ENCODE measurements around the gene ZNF319. TPM values are rescaled to one million over a fixed set of nuclear protein-coding genes. Genes with fewer than 3 reads are reported as not detected.

The ZNF319 gene
- total and polyA plus RNA-seq, 2 of the 4 experiments (the other 2 are of a cell fraction), result 0.90 to 6.3 TPM

- Histone ChIP-seq H3K9ac (ENCODE audit: low read depth, low read length) (no peak overlapping the region), H2BK120ac (ENCODE audit: low read depth, low read length) (no peak overlapping the region), H4K20me1 (ENCODE audit: insufficient read depth, low read length) (peaks cover 15% of the 10 kb centered on the region), H4K8ac (ENCODE audit: low read depth in 2 of 2, low read length in 2 of 2) (no peak overlapping the region), H3K56ac (ENCODE audit: extremely low read depth, insufficient read depth, low read length) (no peak overlapping the region), H3K23ac (ENCODE audit: low read depth, low read length) (no peak overlapping the region), H3K36me3 (ENCODE audit: control insufficient read depth, insufficient read depth, low read length) (peaks cover 34% of the 10 kb centered on the region; the same call in 1 of the 2 replicates), H2AK9ac (replicated peaks; ENCODE audit: low read depth, low read length, poor library complexity) (no peak overlapping the region), H3K4me2 (ENCODE audit: low read depth, low read length) (no peak overlapping the region), H3K27ac (ENCODE audit: insufficient read depth, low read length) (no peak overlapping the region), H3K9me1 (ENCODE audit: insufficient read depth, low read length) (peaks cover 3% of the 10 kb centered on the region; the same call in 1 of the 2 replicates), H3K4ac (ENCODE audit: low read depth, low read length) (no peak overlapping the region), H2BK20ac (ENCODE audit: low read depth, low read length) (no peak overlapping the region), H2BK15ac (ENCODE audit: low read depth, low read length) (no peak overlapping the region), H2AFZ (replicated peaks; ENCODE audit: low read length, poor library complexity) (no peak overlapping the region), H2AK5ac (ENCODE audit: low read depth, low read length) (no peak overlapping the region), H3K4me1 (ENCODE audit: control insufficient read depth, insufficient read depth, low read length) (peaks cover 1% of the 10 kb centered on the region; the same call in 1 of the 2 replicates), H2BK5ac (ENCODE audit: low read depth, low read length, poor library complexity, severe bottlenecking) (no peak overlapping the region), H4K5ac (ENCODE audit: low read depth, low read length) (no peak overlapping the region), H3K14ac (replicated peaks; ENCODE audit: low read depth, low read length) (no peak overlapping the region), H3K27me3 (ENCODE audit: control insufficient read depth, insufficient read depth, low read length) (no peaks in the 10 kb centered on the region; the same call in 1 of the 2 replicates), H3K79me1 (ENCODE audit: low read depth in 1 of 2, low read length in 2 of 2) (peaks cover 5 to 30% of the 10 kb centered on the region in 2 experiments; a peak in 3 of 4 replicates), H3K9me3 (ENCODE audit: control insufficient read depth, insufficient read depth, low read length) (no peaks in the 10 kb centered on the region), H4K91ac (ENCODE audit: insufficient read depth, low read depth, low read length) (no peak overlapping the region), H3K4me3 (ENCODE audit: insufficient read depth, low read depth, low read length) (no peak overlapping the region), H3K18ac (ENCODE audit: low read depth, low read length) (no peak overlapping the region)
- in situ Hi-C loops (cut with MboI; ENCODE audit: low sequenced_read_pairs) (no loop called here), dilution Hi-C loops (cut with HindIII; ENCODE audit: low sequenced_read_pairs, unreplicated experiment) (no loop called here), intact Hi-C loops (cut with micrococcal nuclease) (no loop called here)
- ChIA-PET CTCF (no interaction called here), POLR2A (ENCODE audit: unreplicated experiment) (no interaction called here)
- BruUV-seq (replicated peaks), result no TSS peak
- TF ChIP-seq BHLHE40 (IDR thresholded peaks at IDR 0.05; ENCODE audit: low read depth, low read length) (no peak), CEBPB (IDR thresholded peaks at IDR 0.05; ENCODE audit: low read depth, low read length) (no peak), NFE2L2 (IDR thresholded peaks at IDR 0.05; ENCODE audit: low read depth, low read length) (no peak), USF2 (IDR thresholded peaks at IDR 0.05; ENCODE audit: low read depth, low read length) (no peak), MXI1 (IDR thresholded peaks at IDR 0.05; ENCODE audit: borderline replicate concordance, low read depth, low read length) (no peak), FOS (IDR thresholded peaks at IDR 0.05; ENCODE audit: low read depth, low read length) (no peak), RFX5 (IDR thresholded peaks at IDR 0.05; ENCODE audit: low read depth, low read length) (no peak)
- no peak for DNase-seq
- ATAC-seq (ENCODE audit: low read depth), result no peak
- WGBS, 2 experiments (ENCODE audit: extremely low coverage in 2 of 2, insufficient read length in 1 of 2), result 100% methylated on average over 1 of the region's 5 CpGs; no CpG with 5 or more reads in 1 of the 2 experiments
These were observed 6.6 kb downstream of the ZNF319 start for GRCh38 chr16:57993897-57994296.
